Measurements from ENCODE around the gene FOXP3. TPM values are rescaled to one million over a fixed set of nuclear protein-coding genes. Genes with fewer than 3 reads are reported as not detected.

FOXP3 gene
- polyA plus RNA-seq, 3 donors: 0.10 TPM; not detected in 2

GRCh38 chrX:49203536-49203935, 61.0 kb downstream of the FOXP3 start:
- H3K36me3 ChIP-seq (replicated peaks in 1 of 2; ENCODE audit: control insufficient read depth in 1 of 2, insufficient read depth in 2 of 2, low read length in 2 of 2): no peaks in the 10 kb centered on the region
- WGBS (ENCODE audit: insufficient coverage): 100% methylated on average over 1 of the region's 3 CpGs
- peaks cover 7% of the 10 kb centered on the region for H3K4me1 Mint-ChIP-seq
- no peaks in the 10 kb centered on the region for H3K9me3 ChIP-seq (replicated peaks in 1 of 2; ENCODE audit: control insufficient read depth in 1 of 2, insufficient read depth in 1 of 2, low read length in 2 of 2)
- TF ChIP-seq CTCF (IDR thresholded peaks at IDR 0.05): no peak
- H3K4me3 Mint-ChIP-seq: no peak overlapping the region
- H3K4me1 ChIP-seq (ENCODE audit: control insufficient read depth in 1 of 2, insufficient read depth in 2 of 2, low read length in 2 of 2): peaks cover 10 to 11% of the 10 kb centered on the region in 2 donors
- H3K4me2 ChIP-seq (replicated peaks; ENCODE audit: extremely low read depth, low read length, poor library complexity, severe bottlenecking): no peak overlapping the region
- no peaks in the 10 kb centered on the region for H3K79me2 ChIP-seq (ENCODE audit: insufficient read depth, low read length)
- no peak overlapping the region for H3K4me3 ChIP-seq (replicated peaks in 1 of 3; ENCODE audit: low read depth in 2 of 3, low read length in 3 of 3)
- peaks cover 0 to 2% (median 0%) of the 10 kb centered on the region in 7 donors for H3K9me3 Mint-ChIP-seq
- no peaks in the 10 kb centered on the region for H3K36me3 Mint-ChIP-seq
- no peak overlapping the region for H2AFZ ChIP-seq (ENCODE audit: insufficient read depth, low read depth, low read length, poor library complexity, severe bottlenecking)
- no peak overlapping the region for H3K27ac ChIP-seq (ENCODE audit: low read depth in 1 of 2, low read length in 2 of 2)
- H3K27me3 Mint-ChIP-seq (ENCODE audit: low read depth in 3 of 3): peaks cover 5 to 13% (median 10%) of the 10 kb centered on the region in 3 donors
- H3K27ac Mint-ChIP-seq: no peak overlapping the region
- intact Hi-C loops (cut with micrococcal nuclease): loop anchor here in 1 of 2 donors (5.0 kb wide), 1 partner anchor 34 kb away; the partner anchor contains the start of gene CCDC22
- no peaks in the 10 kb centered on the region for H4K20me1 ChIP-seq (ENCODE audit: insufficient read depth, low read length)
- no peak overlapping the region for H3K9ac ChIP-seq (ENCODE audit: insufficient read depth, low read length, poor library complexity, severe bottlenecking)
- no peak for DNase-seq
- H3K27me3 ChIP-seq (ENCODE audit: control insufficient read depth in 2 of 2, insufficient read depth in 2 of 2, low read length in 2 of 2): peaks cover 0 to 11% of the 10 kb centered on the region in 2 donors

- Mint-ChIP-seq H3K27me3 (ENCODE audit: low read depth in 3 of 3) (peaks cover 7 to 20% (median 12%) of the 10 kb centered on the region in 3 donors), H3K36me3 (no peaks in the 10 kb centered on the region), H3K4me3 (no peak overlapping the region), H3K27ac (no peak overlapping the region), H3K4me1 (peaks cover 10% of the 10 kb centered on the region), H3K9me3 (peaks cover 0 to 2% (median 0%) of the 10 kb centered on the region in 7 donors)
- H3K36me3 ChIP-seq (replicated peaks in 1 of 2; ENCODE audit: control insufficient read depth in 1 of 2, insufficient read depth in 2 of 2, low read length in 2 of 2): no peaks in the 10 kb centered on the region
- H3K27me3 ChIP-seq (ENCODE audit: control insufficient read depth in 2 of 2, insufficient read depth in 2 of 2, low read length in 2 of 2): peaks cover 0 to 13% of the 10 kb centered on the region in 2 donors
- intact Hi-C loops (cut with micrococcal nuclease): loop anchor here in 1 of 2 donors (5.0 kb wide), 1 partner anchor 35 kb away; the partner anchor contains the start of gene CCDC22
- no peaks in the 10 kb centered on the region for H3K79me2 ChIP-seq (ENCODE audit: insufficient read depth, low read length)
- no peak overlapping the region for H2AFZ ChIP-seq (ENCODE audit: insufficient read depth, low read depth, low read length, poor library complexity, severe bottlenecking)
- H3K4me3 ChIP-seq (replicated peaks in 1 of 3; ENCODE audit: low read depth in 2 of 3, low read length in 3 of 3): no peak overlapping the region
- no peaks in the 10 kb centered on the region for H3K9me3 ChIP-seq (replicated peaks in 1 of 2; ENCODE audit: control insufficient read depth in 1 of 2, insufficient read depth in 1 of 2, low read length in 2 of 2)
- no peak for DNase-seq
- H4K20me1 ChIP-seq (ENCODE audit: insufficient read depth, low read length): no peaks in the 10 kb centered on the region
- H3K9ac ChIP-seq (ENCODE audit: insufficient read depth, low read length, poor library complexity, severe bottlenecking): no peak overlapping the region
- no peak overlapping the region for H3K4me2 ChIP-seq (replicated peaks; ENCODE audit: extremely low read depth, low read length, poor library complexity, severe bottlenecking)
- H3K27ac ChIP-seq (ENCODE audit: low read depth in 1 of 2, low read length in 2 of 2): no peak overlapping the region
- TF ChIP-seq CTCF (IDR thresholded peaks at IDR 0.05): no peak
- H3K4me1 ChIP-seq (ENCODE audit: control insufficient read depth in 1 of 2, insufficient read depth in 2 of 2, low read length in 2 of 2): peaks cover 10 to 11% of the 10 kb centered on the region in 2 donors
- no CpG with 5 or more reads among the region's 2 CpGs for WGBS (ENCODE audit: insufficient coverage)
Measured at GRCh38 chrX:49202022-49202421, 62.5 kb downstream of the FOXP3 start.

Other genes with a start within 250 kb of the FOXP3 start
- 10 to 100 TPM; 12.8 to 41.2 (median 22.0) TPM for gene TFE3, start 221.4 kb downstream of the FOXP3 start, polyA plus RNA-seq
- gene CCDC120, start 205.7 kb downstream of the FOXP3 start, polyA plus RNA-seq: under 1 TPM in 2 of 3 donors, not detected in 1; 0.11 to 0.89 TPM
- 1 to 10 TPM; 4.1 to 7.9 (median 5.5) TPM for gene PRAF2, start 190.7 kb downstream of the FOXP3 start, polyA plus RNA-seq
- gene WDR45, start 184.8 kb downstream of the FOXP3 start, polyA plus RNA-seq: 100 to 1,000 TPM in 1 of 3 donors, 10 to 100 TPM in 2; 83.1 to 207 (median 83.8) TPM
- 10 to 100 TPM; 14.3 to 23.1 (median 18.1) TPM for gene GPKOW, start 141.0 kb downstream of the FOXP3 start, polyA plus RNA-seq
- 1 to 10 TPM; 1.1 to 2.0 (median 1.5) TPM for gene MAGIX, start 102.0 kb downstream of the FOXP3 start, polyA plus RNA-seq
- 100 to 1,000 TPM; 280 to 374 (median 330) TPM for gene PLP2, start 92.8 kb downstream of the FOXP3 start, polyA plus RNA-seq
- 10 to 100 TPM in 1 of 3 donors, 1 to 10 TPM in 2; 4.4 to 22.3 (median 5.4) TPM for gene PRICKLE3, start 78.3 kb downstream of the FOXP3 start, polyA plus RNA-seq
- gene SYP, start 64.5 kb downstream of the FOXP3 start, polyA plus RNA-seq: under 1 TPM; 0.27 to 0.69 (median 0.68) TPM
- under 1 TPM in 1 of 3 donors, not detected in 2; 0.73 TPM for gene CACNA1F, start 31.4 kb downstream of the FOXP3 start, polyA plus RNA-seq
- 10 to 100 TPM; 24.8 to 36.3 (median 36.2) TPM for gene CCDC22, start 29.2 kb downstream of the FOXP3 start, polyA plus RNA-seq
- 1 to 10 TPM in 2 of 3 donors, under 1 TPM in 1; 0.47 to 1.6 (median 1.6) TPM for gene PPP1R3F, start 5.1 kb upstream of the FOXP3 start, polyA plus RNA-seq
- gene GAGE10, start 38.9 kb upstream of the FOXP3 start, polyA plus RNA-seq: not detected
- gene GAGE12J, start 57.3 kb upstream of the FOXP3 start, polyA plus RNA-seq: not detected
- gene GAGE13, start 66.9 kb upstream of the FOXP3 start, polyA plus RNA-seq: not detected

Measured in CD14-positive monocyte (primary cell).